ENCODE results near the gene ARMC12.

DNA sequence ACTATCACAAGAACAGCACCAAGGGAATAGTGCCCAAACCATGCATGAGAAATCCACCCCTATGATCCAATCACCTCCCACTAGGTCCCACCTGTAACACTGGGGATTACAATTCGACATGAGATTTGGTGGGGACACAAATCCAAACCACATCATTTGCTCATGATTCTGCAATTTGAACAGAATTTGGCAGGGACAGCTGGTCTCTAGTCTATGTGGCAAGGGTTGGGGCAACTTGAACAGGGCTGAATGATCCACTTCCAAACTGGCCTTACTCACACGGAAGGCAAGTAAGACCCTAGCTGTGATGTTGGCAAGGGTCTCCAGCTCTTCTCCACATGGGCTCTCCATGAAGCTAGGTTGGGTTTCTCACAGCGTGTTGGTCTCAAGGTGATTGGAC lies 38.0 kb upstream of the ARMC12 start:
- TF ChIP-seq EZH2 (IDR thresholded peaks at IDR 0.05) = no peak
- TF ChIP-seq, protein P1, sequence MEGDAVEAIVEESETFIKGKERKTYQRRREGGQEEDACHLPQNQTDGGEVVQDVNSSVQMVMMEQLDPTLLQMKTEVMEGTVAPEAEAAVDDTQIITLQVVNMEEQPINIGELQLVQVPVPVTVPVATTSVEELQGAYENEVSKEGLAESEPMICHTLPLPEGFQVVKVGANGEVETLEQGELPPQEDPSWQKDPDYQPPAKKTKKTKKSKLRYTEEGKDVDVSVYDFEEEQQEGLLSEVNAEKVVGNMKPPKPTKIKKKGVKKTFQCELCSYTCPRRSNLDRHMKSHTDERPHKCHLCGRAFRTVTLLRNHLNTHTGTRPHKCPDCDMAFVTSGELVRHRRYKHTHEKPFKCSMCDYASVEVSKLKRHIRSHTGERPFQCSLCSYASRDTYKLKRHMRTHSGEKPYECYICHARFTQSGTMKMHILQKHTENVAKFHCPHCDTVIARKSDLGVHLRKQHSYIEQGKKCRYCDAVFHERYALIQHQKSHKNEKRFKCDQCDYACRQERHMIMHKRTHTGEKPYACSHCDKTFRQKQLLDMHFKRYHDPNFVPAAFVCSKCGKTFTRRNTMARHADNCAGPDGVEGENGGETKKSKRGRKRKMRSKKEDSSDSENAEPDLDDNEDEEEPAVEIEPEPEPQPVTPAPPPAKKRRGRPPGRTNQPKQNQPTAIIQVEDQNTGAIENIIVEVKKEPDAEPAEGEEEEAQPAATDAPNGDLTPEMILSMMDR (IDR thresholded peaks at IDR 0.05) = no peak

Measured in neural progenitor cell (in vitro differentiated cells).